Heart left ventricle (tissue), 16 donors: Measurements from ENCODE around the gene SUCO. TPM values are rescaled to one million over a fixed set of nuclear protein-coding genes. Genes with fewer than 3 reads are reported as not detected.

Experiments
- ATAC-seq, 4 donors: fragments of 200-7000 bp; cut with Tn5 transposase; one replicate each; pipeline ENCODE4 v1.9.1; 2020 to 2022; ENCODE audit warnings: moderate library complexity in 4 of 4, mild to moderate bottlenecking in 3 of 4, moderate number of reproducible peaks in 1 of 4
- DNase-seq, 5 donors: peaks; one replicate each; pipeline ENCODE4 v3.0.0-alpha.2; 2020
- H3K27ac ChIP-seq, 12 donors: fragments of 200-600 bp; sonication (generic) in 4 of 12; one replicate each; pipeline versions ENCODE4 v1.5.0 to v1.8.0; 2016 to 2022; ENCODE audit warnings: mild to moderate bottlenecking in 2 of 12
- H3K27me3 ChIP-seq, 9 donors: fragments of 200-600 bp; sonication (generic) in 2 of 9; one replicate each; pipeline versions ENCODE4 v1.5.1 to v1.8.0; 2016 to 2022; ENCODE audit warnings: mild to moderate bottlenecking in 3 of 9
- H3K36me3 ChIP-seq, 9 donors: fragments of 200-600 bp; sonication (generic) in 2 of 9; one replicate each; pipeline versions ENCODE4 v1.5.0 to v1.8.0; 2018 to 2022; ENCODE audit warnings: mild to moderate bottlenecking in 2 of 9
- H3K4me1 ChIP-seq, 12 donors: fragments of 200-600 bp; sonication (generic) in 4 of 12; one replicate each; pipeline versions ENCODE4 v1.5.0 to v1.8.0; 2016 to 2022; ENCODE audit warnings: mild to moderate bottlenecking in 3 of 12
- H3K4me3 ChIP-seq, 12 donors: fragments of 200-600 bp; sonication (generic) in 4 of 12; one replicate each; pipeline versions ENCODE4 v1.5.0 to v1.8.0; 2017 to 2022; ENCODE audit warnings: mild to moderate bottlenecking in 9 of 12, moderate library complexity in 4 of 12
- H3K9me3 ChIP-seq, 12 donors: fragments of 200-600 bp; sonication (generic) in 4 of 12; one replicate each; pipeline versions ENCODE4 v1.5.0 to v1.8.0; 2016 to 2022; ENCODE audit warnings: mild to moderate bottlenecking in 1 of 12
- POLR2A ChIP-seq, 2 donors: fragments of 450-650 bp; IDR thresholded peaks; one replicate each; pipeline ENCODE4 v1.6.1; 2017; ENCODE audit warnings: antibody characterized with exemption in 2 of 2, mild to moderate bottlenecking in 2 of 2, moderate library complexity in 2 of 2
- WGBS, 4 donors: extraction: QIAGEN DNeasy Blood & Tissue Kit in 2 of 4; methylation state at CpG; one replicate each; pipeline versions ENCODE4 v1.1.5 to v1.1.7; 2013 to 2018; 5-methylcytosine and 5-hydroxymethylcytosine counted together
- intact Hi-C, 10 donors: fragments of 100-400 bp; cut with DNase I; formaldehyde crosslinking; loops; one replicate each; pipeline versions ENCODE4 v1.11.1 to v1.14.2; 2022
- polyA plus RNA-seq, 2 donors: library from polyadenylated mRNA; stranded (reverse); fragments of 200-250 nt; gene quantifications; one replicate each; pipeline ENCODE4 v1.2.3, GENCODE V29; 2013
- total RNA-seq, 9 donors: library from RNA; depleted of rRNA in 2 of 9; stranded (reverse); fragments of >200 nt in 2 of 9; fragmentation: NEBNext Ultra II Directional in 3 of 9; extraction: Animal tissue kit (Norgen Biotek cat#: 25700) in 3 of 9; gene quantifications; one replicate each; pipeline versions ENCODE4 v1.1.0 to v1.2.4, GENCODE V29; 2016 to 2023
- TF ChIP-seq, protein P1 (sequence below), 12 donors: fragments of 200-600 bp; sonication (generic) in 4 of 12; IDR thresholded peaks; one replicate each; pipeline versions ENCODE4 v1.5.0 to v1.8.0; 2018 to 2022; ENCODE audit warnings: antibody characterized with exemption in 12 of 12, mild to moderate bottlenecking in 5 of 12
- donor health status: ischemic (EF 13 %, LVEDD 7.1; RV severe dilation, severe dysfunction).
- donor health status: healthy with polysubstance abuse.
- donor health status: DM: no; HTN: yes; CAD: no.
- donor health status: DM: no; HTN: no; CAD: no.
- donor health status: ischemic (EF 25% LVEDD 6.9; RV normal size, moderate dysfunction).
- donor health status: ischemic (EF 25% LVEDD 5.7; RV mildly dilated, moderate dysfunction).
- donor health status: healthy.
- donor health status: DM: yes; HTN: yes; CAD: no.
- donor health status: ischemic (EF 35%, LVEDD 5.7; RV mildly dilated, moderate dysfunction).
- donor health status: nonischemic (EF 11% LVEDD 7.7; RV severe dilation, severe dysfunction).
- donor health status: DM: yes; HTN: yes; CAD: no.
- donor health status: PGD.
- donor health status: ischemic (EF 29% LVEDD 5.4; RV normal size, mild dysfunction).
- donor health status: nonischemic (EF 23%, LVEDD 6.1; RV moderate dilation, normal function).

Gene SUCO
- total and polyA plus RNA-seq, 11 donors: 6.7 to 33.4 (median 23.7) TPM

DNA sequence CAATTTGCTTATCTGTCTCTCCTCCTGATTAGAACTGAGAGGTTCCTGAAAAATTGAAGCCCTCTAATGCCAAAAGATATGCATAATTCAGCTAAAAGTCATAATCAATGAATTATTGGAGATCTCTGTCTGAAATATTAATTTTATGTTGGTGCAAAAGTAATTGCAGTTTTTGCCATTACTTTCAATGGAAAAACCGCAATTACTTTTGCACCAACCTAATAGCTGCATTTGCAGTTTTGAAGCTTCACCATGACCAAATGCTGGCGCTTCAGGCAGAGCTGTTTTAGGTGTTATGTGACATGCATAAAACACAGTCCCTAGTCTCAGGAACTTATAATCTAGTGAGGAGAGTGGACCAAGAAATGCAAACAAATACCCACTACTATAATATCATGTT lies 96.2 kb downstream of the SUCO start:
- ATAC-seq (no peak), DNase-seq (no peak)
- H3K4me3 ChIP-seq: no peak overlapping the region
- no peak overlapping the region for H3K27ac ChIP-seq
- 92 to 98% (median 95%) methylated on average over 2 of the region's 2 CpGs for WGBS, 4 donors
- H3K27me3 ChIP-seq: no peaks in the 10 kb centered on the region
- H3K4me1 ChIP-seq: no peaks in the 10 kb centered on the region
- intact Hi-C loops: no loop called here
- H3K36me3 ChIP-seq: no peaks in the 10 kb centered on the region
- H3K9me3 ChIP-seq: peaks cover 0 to 13% (median 0%) of the 10 kb centered on the region in 12 donors
- TF ChIP-seq, protein P1, sequence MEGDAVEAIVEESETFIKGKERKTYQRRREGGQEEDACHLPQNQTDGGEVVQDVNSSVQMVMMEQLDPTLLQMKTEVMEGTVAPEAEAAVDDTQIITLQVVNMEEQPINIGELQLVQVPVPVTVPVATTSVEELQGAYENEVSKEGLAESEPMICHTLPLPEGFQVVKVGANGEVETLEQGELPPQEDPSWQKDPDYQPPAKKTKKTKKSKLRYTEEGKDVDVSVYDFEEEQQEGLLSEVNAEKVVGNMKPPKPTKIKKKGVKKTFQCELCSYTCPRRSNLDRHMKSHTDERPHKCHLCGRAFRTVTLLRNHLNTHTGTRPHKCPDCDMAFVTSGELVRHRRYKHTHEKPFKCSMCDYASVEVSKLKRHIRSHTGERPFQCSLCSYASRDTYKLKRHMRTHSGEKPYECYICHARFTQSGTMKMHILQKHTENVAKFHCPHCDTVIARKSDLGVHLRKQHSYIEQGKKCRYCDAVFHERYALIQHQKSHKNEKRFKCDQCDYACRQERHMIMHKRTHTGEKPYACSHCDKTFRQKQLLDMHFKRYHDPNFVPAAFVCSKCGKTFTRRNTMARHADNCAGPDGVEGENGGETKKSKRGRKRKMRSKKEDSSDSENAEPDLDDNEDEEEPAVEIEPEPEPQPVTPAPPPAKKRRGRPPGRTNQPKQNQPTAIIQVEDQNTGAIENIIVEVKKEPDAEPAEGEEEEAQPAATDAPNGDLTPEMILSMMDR (IDR thresholded peaks at IDR 0.05): no peak
- no peak for TF ChIP-seq POLR2A (IDR thresholded peaks at IDR 0.05)

DNA sequence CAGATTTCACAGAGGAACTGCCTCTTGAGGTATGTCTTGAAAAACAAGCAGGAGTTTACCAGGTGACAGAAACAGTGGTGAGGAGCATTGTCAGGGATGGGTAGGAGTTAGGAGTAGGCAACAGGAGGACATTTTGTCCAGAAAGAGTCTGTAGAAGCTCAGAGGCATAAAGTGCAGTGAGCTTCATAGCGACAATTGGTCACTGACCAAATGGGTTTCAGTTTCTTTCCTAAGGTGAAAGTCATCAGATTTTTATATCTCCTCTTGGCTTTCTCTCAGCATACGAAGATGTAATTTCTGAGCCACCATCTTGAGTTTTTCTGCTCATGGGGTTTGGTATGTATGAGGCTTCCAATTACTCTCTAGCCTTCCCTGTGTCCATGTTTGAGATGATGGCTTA lies 96.7 kb downstream of the SUCO start:
- Histone ChIP-seq H3K27ac (no peak overlapping the region), H3K27me3 (no peaks in the 10 kb centered on the region), H3K4me1 (no peaks in the 10 kb centered on the region), H3K36me3 (no peaks in the 10 kb centered on the region), H3K9me3 (peaks cover 0 to 13% (median 0%) of the 10 kb centered on the region in 12 donors), H3K4me3 (no peak overlapping the region)
- DNase-seq (no peak), ATAC-seq (no peak)
- TF ChIP-seq POLR2A (IDR thresholded peaks at IDR 0.05): no peak
- TF ChIP-seq, protein P1 (IDR thresholded peaks at IDR 0.05): no peak
- WGBS, 4 donors: 89 to 95% (median 93%) methylated on average over 2 of the region's 2 CpGs
- intact Hi-C loops: no loop called here

DNA sequence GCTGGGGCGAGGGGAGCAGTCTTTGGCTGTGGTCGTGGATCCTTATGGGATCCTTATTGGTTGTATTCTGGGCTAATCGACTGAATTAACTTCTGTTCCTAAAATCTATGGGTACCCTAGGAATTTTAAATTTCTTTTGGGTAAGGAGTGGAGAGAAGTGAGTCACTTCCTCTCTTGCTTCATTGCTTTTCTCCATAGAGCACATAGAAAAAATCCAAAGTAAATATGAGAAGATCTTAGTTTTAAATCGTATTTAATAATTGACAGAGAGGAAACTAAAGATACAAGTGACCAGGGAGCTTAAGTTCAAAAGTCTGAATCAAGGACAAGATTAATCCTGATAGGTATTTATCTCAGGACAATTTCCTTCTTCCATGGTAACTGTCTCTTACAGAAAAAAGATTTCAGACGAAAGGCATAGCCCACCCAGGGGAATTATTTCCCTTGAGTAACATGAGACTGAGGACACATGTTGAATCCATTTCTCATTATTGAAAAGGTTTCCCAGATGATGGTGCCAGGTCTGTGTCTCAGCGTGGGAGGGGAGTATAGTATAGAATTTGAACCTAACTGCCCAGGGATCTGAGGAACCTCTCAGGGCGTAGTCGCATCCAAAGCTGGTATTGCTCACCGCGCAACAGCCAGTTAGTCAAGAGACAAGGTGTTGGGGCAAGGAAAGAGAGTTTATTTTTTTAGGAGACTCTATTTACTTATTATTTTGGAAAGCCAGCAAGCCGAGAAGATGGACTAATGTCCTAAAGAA lies 97.3 kb downstream of the SUCO start:
- DNase-seq (no peak), ATAC-seq (no peak)
- Histone ChIP-seq H3K27ac (no peak overlapping the region), H3K9me3 (peaks cover 0 to 13% (median 0%) of the 10 kb centered on the region in 12 donors), H3K4me3 (no peak overlapping the region), H3K36me3 (no peaks in the 10 kb centered on the region), H3K4me1 (no peaks in the 10 kb centered on the region), H3K27me3 (no peaks in the 10 kb centered on the region)
- intact Hi-C loops: no loop called here
- TF ChIP-seq, protein P1 (IDR thresholded peaks at IDR 0.05): no peak
- no peak for TF ChIP-seq POLR2A (IDR thresholded peaks at IDR 0.05)
- 85 to 90% (median 89%) methylated on average over 11 of the region's 11 CpGs for WGBS, 4 donors

DNA sequence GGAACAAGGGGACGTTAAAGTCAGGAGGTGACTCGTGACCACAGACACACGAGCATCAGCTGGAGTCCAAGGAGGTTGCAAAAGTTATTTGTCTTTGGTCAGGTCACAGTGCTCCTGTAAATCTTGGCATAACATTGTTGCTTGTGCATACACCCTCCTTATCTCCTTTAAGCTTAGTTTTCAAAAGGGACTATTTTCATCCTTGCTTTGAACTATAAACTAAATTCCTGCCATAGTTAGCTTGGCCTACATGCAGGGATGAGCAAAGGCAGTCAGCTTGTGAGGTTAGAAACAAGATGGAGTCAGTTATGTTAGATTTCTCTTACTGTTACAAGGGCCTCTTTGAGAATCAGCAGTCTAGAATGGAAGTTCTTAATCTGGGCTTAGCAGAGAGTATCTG lies 97.9 kb downstream of the SUCO start:
- WGBS, 4 donors: 71 to 80% (median 75%) methylated on average over 3 of the region's 3 CpGs
- H3K9me3 ChIP-seq: peaks cover 0 to 13% (median 0%) of the 10 kb centered on the region in 12 donors
- DNase-seq: no peak
- H3K4me3 ChIP-seq: no peak overlapping the region
- H3K36me3 ChIP-seq: no peaks in the 10 kb centered on the region
- intact Hi-C loops: no loop called here
- H3K27me3 ChIP-seq: no peaks in the 10 kb centered on the region
- H3K4me1 ChIP-seq: no peaks in the 10 kb centered on the region
- ATAC-seq: no peak
- no peak overlapping the region for H3K27ac ChIP-seq
- TF ChIP-seq POLR2A (IDR thresholded peaks at IDR 0.05): no peak
- TF ChIP-seq, protein P1 (IDR thresholded peaks at IDR 0.05): no peak
